HepG2 (cell line): Measurements from ENCODE around the gene ZNF792. TPM values are rescaled to one million over a fixed set of nuclear protein-coding genes. Genes with fewer than 3 reads are reported as not detected.

Experiments used
- CCAR2 ChIP-seq: fragments of 200-400 bp; formaldehyde crosslinking; optimal IDR thresholded peaks from 2 replicates; pipeline ENCODE3; 2018; ENCODE audit warnings: low read depth, mild to moderate bottlenecking, low read length, moderate library complexity
- CENPT ChIP-seq: sonication (generic); formaldehyde crosslinking; IDR thresholded peaks from 2 replicates; pipeline ENCODE4 v1.8.0; 2022; ENCODE audit warnings: low read depth, mild to moderate bottlenecking, moderate library complexity, missing genetic modification reagents
- CTCF ChIP-seq: sonication (generic); formaldehyde crosslinking; IDR thresholded peaks from 2 replicates; pipeline ENCODE4 v1.5.0; 2020; ENCODE audit warnings: mild to moderate bottlenecking, missing genetic modification reagents, moderate library complexity
- HNF4A ChIP-seq: sonication (generic); formaldehyde crosslinking; IDR thresholded peaks from 2 replicates; pipeline ENCODE4 v1.4.0; 2020; ENCODE audit warnings: missing genetic modification reagents
- KAT7 ChIP-seq: IDR thresholded peaks from 2 replicates; pipeline ENCODE4 v1.6.1; 2018; ENCODE audit warnings: borderline replicate concordance, missing compliant biosample characterization
- KLF16 ChIP-seq, 2 experiments: sonication (generic) in 1 of 2; formaldehyde crosslinking in 1 of 2; IDR thresholded peaks; 2 replicates each; pipeline versions ENCODE4 v1.6.1 to v1.8.0; 2016 to 2023; ENCODE audit warnings: missing genetic modification reagents in 2 of 2, missing compliant biosample characterization in 1 of 2
- POLR2G ChIP-seq: fragments of 200-400 bp; formaldehyde crosslinking; IDR thresholded peaks from 2 replicates; pipeline ENCODE4 v1.6.1; 2018; ENCODE audit warnings: mild to moderate bottlenecking, low read depth, low read length, moderate library complexity
- SNRNP70 ChIP-seq: fragments of 200-400 bp; formaldehyde crosslinking; IDR thresholded peaks from 2 replicates; pipeline ENCODE4 v1.6.1; 2017; ENCODE audit warnings: mild to moderate bottlenecking, low read depth, low read length, moderate library complexity
- ZBTB1 ChIP-seq: sonication (generic); formaldehyde crosslinking; IDR thresholded peaks from 2 replicates; pipeline ENCODE4 v1.4.0; 2020; ENCODE audit warnings: missing genetic modification reagents, borderline replicate concordance
- ZBTB25 ChIP-seq: IDR thresholded peaks from 2 replicates; pipeline ENCODE4 v1.6.1; 2018; ENCODE audit warnings: missing genetic modification reagents
- ZBTB34 ChIP-seq: sonication (generic); formaldehyde crosslinking; IDR thresholded peaks from 2 replicates; pipeline ENCODE4 v1.8.0; 2022; ENCODE audit warnings: mild to moderate bottlenecking, missing genetic modification reagents
- ZFP37 ChIP-seq: sonication (generic); formaldehyde crosslinking; IDR thresholded peaks from 2 replicates; pipeline ENCODE4 v1.4.0; 2020; ENCODE audit warnings: missing genetic modification reagents, borderline replicate concordance
- ZNF569 ChIP-seq: sonication (generic); formaldehyde crosslinking; IDR thresholded peaks from 2 replicates; pipeline ENCODE4 v1.5.0; 2020; ENCODE audit warnings: mild to moderate bottlenecking, missing genetic modification reagents, moderate library complexity, borderline replicate concordance
- ZNF788 ChIP-seq: sonication (generic); formaldehyde crosslinking; IDR thresholded peaks from 2 replicates; pipeline ENCODE4 v1.5.0; 2020; ENCODE audit warnings: mild to moderate bottlenecking, missing genetic modification reagents, borderline replicate concordance
- polyA plus RNA-seq, 8 experiments: library from polyadenylated mRNA; depleted of rRNA in 3 of 8; stranded (reverse) in 7 of 8; unstranded in 1 of 8; fragments of >200 nt; fragmentation: Illumina TruSeq in 4 of 8; extraction: Trizol in 4 of 8; gene quantifications; 2 replicates each; pipeline versions ENCODE4 v1.2.1 to v1.2.3, GENCODE V29; 2011 to 2016; ENCODE audit warnings: low read depth in 4 of 8, missing spikeins in 1 of 8, mixed read lengths in 1 of 8; ENCODE audit not compliant: insufficient read depth in 1 of 8
- total RNA-seq, 5 experiments: library from RNA; depleted of rRNA; stranded (reverse); fragments of >200 nt; fragmentation: Illumina TruSeq; extraction: Trizol; gene quantifications; 2 replicates each; pipeline ENCODE4 v1.2.3, GENCODE V29; 2016; ENCODE audit warnings: low read depth in 1 of 5

Gene ZNF792
- total and polyA plus RNA-seq, 2 of the 13 experiments (the other 11 are each of a cell fraction or from before 2014, with no cell fraction given): 5.5 to 11.5 TPM

- TF ChIP-seq ZBTB1 (CRISPR knock-in tag): no peak
- TF ChIP-seq KAT7 (CRISPR knock-in tag): no peak
- no peak for TF ChIP-seq CENPT (CRISPR knock-in tag)
- no peak for TF ChIP-seq ZBTB25 (CRISPR knock-in tag)
- no peak for TF ChIP-seq KLF16 (CRISPR knock-in tag; IDR thresholded peaks at IDR 0.05)
- TF ChIP-seq SNRNP70: no peak
- TF ChIP-seq ZNF788 (CRISPR knock-in tag): peak; percentile 10; the same call in 1 of the 2 replicates
- peak; percentile 70 for TF ChIP-seq HNF4A
- no peak for TF ChIP-seq CCAR2
- TF ChIP-seq ZFP37 (CRISPR knock-in tag): no peak
- TF ChIP-seq ZNF569: no peak
- no peak for TF ChIP-seq ZBTB34 (CRISPR knock-in tag)
- no peak for TF ChIP-seq CTCF (CRISPR knock-in tag)
- TF ChIP-seq POLR2G: 0 out of 2 replicates have a peak, but pooled peaks have one; percentile 13
These were observed 41.4 kb upstream of the ZNF792 start (continued) for GRCh38 chr19:35005256-35005977.
